ENCODE results near the gene RACGAP1.

DNA sequence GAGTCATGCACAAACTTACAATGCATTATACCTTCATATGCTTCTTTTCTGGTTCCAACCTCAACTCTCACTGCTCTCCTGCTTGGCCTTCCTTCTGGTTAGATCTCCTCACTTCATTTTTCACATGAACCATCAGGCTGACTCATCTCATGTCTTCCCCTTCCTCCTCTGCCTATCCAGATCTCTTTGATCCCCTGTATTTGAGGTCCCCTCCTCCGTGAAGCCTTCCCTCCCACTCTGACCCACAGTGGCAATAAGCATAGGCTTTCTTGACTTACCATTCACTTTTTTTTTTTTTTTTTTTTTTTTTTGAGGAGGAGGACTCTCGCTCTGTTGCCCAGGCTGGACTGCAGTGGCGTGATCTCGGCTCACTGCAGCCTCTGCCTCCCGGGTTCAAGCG is 17.4 kb upstream of the RACGAP1 start:
- no peak for TF ChIP-seq GATA2 (IDR thresholded peaks at IDR 0.05; ENCODE audit: low read depth, low read length)
- TF ChIP-seq GATA3 (IDR thresholded peaks at IDR 0.05; ENCODE audit: low read depth, low read length), result no peak

All from SH-SY5Y (cell line).